Hepatocyte (in vitro differentiated cells): ENCODE data around the gene MYLK3.

Source experiments
- CTCF ChIP-seq: fragments of 200-600 bp; sonication (generic); IDR thresholded peaks from 2 replicates; pipeline ENCODE4 v1.5.1; 2016; ENCODE audit warnings: antibody characterized with exemption, mild to moderate bottlenecking; ENCODE audit not compliant: poor library complexity
- EZH2 ChIP-seq: fragments of 200-600 bp; sonication (generic); IDR thresholded peaks from 2 replicates; pipeline ENCODE4 v1.6.1; 2016; ENCODE audit warnings: antibody characterized with exemption, mild to moderate bottlenecking, borderline replicate concordance

- TF ChIP-seq CTCF (no peak), EZH2 (no peak)
Observed at GRCh38 chr16:46700048-46700447, 48.1 kb downstream of the MYLK3 start.
